Trophoblast cell (in vitro differentiated cells and primary cell): ENCODE results near the gene CLTA.
"Not testable (repeated sequence)": the region's sequence is repeated elsewhere in the genome, so short reads cannot be mapped to it uniquely, and the experiment has no call there.

Experiments used
- DNase-seq, 2 donors: peaks; one replicate each; pipeline ENCODE4 v3.0.0-alpha.2; 2016
- H2AFZ ChIP-seq: 2 replicates; pipeline ENCODE4 v1.6.1; 2013; ENCODE audit warnings: low read length, moderate library complexity, mild to moderate bottlenecking; ENCODE audit not compliant: insufficient read depth, poor library complexity
- H2AK5ac ChIP-seq: 2 replicates; pipeline ENCODE4 v1.6.1; 2013; ENCODE audit warnings: mild to moderate bottlenecking, low read length
- H2BK120ac ChIP-seq: 2 replicates; pipeline ENCODE4 v1.6.1; 2013; ENCODE audit warnings: low read length, mild to moderate bottlenecking, moderate library complexity; ENCODE audit not compliant: insufficient read depth, poor library complexity
- H2BK12ac ChIP-seq: 2 replicates; pipeline ENCODE4 v1.6.1; 2013; ENCODE audit warnings: mild to moderate bottlenecking, low read length, moderate library complexity
- H2BK5ac ChIP-seq: 2 replicates; pipeline ENCODE4 v1.6.1; 2013; ENCODE audit warnings: low read length, low read depth, moderate library complexity, mild to moderate bottlenecking; ENCODE audit not compliant: poor library complexity
- H3K14ac ChIP-seq: 2 replicates; pipeline ENCODE4 v1.6.1; 2013; ENCODE audit warnings: mild to moderate bottlenecking, low read length
- H3K18ac ChIP-seq: 2 replicates; pipeline ENCODE4 v1.6.1; 2013; ENCODE audit warnings: mild to moderate bottlenecking, low read length
- H3K23ac ChIP-seq: 2 replicates; pipeline ENCODE4 v1.6.1; 2013; ENCODE audit warnings: low read length
- H3K27ac ChIP-seq: 2 replicates; pipeline ENCODE4 v1.5.1; 2013; ENCODE audit warnings: low read depth, mild to moderate bottlenecking, inconsistent platforms, low read length, moderate library complexity
- H3K27me3 ChIP-seq: 2 replicates; pipeline ENCODE4 v1.6.1; 2013; ENCODE audit warnings: inconsistent platforms, mild to moderate bottlenecking, low read length, moderate library complexity; ENCODE audit not compliant: insufficient read depth
- H3K36me3 ChIP-seq, 2 experiments: 1 replicate in 1 of 2; 2 replicates in 1 of 2; pipeline ENCODE4 v1.6.1; 2013; ENCODE audit warnings: low read length in 2 of 2, mild to moderate bottlenecking in 2 of 2, moderate library complexity in 1 of 2; ENCODE audit not compliant: insufficient read depth in 2 of 2, control insufficient read depth in 1 of 2
- H3K4ac ChIP-seq: 2 replicates; pipeline ENCODE4 v1.6.1; 2013; ENCODE audit warnings: low read depth, mild to moderate bottlenecking, low read length, moderate library complexity
- H3K4me1 ChIP-seq, 2 experiments: 1 replicate in 1 of 2; 2 replicates in 1 of 2; pipeline ENCODE4 v1.6.1; 2013; ENCODE audit warnings: low read length in 2 of 2, mild to moderate bottlenecking in 2 of 2, moderate library complexity in 1 of 2; ENCODE audit not compliant: insufficient read depth in 2 of 2, control insufficient read depth in 1 of 2
- H3K4me2 ChIP-seq: 2 replicates; pipeline ENCODE4 v1.6.1; 2013; ENCODE audit warnings: inconsistent platforms, mild to moderate bottlenecking, low read length, moderate library complexity
- H3K4me3 ChIP-seq: 2 replicates; pipeline ENCODE4 v1.5.1; 2013; ENCODE audit warnings: mild to moderate bottlenecking, low read depth, low read length, inconsistent platforms
- H3K79me1 ChIP-seq: one replicate; pipeline ENCODE4 v1.6.1; 2013; ENCODE audit warnings: low read length
- H3K79me2 ChIP-seq: 2 replicates; pipeline ENCODE4 v1.6.1; 2013; ENCODE audit warnings: low read length, mild to moderate bottlenecking; ENCODE audit not compliant: control insufficient read depth, insufficient read depth, poor library complexity
- H3K9ac ChIP-seq: 2 replicates; pipeline ENCODE4 v1.6.1; 2013; ENCODE audit warnings: mild to moderate bottlenecking, low read length
- H3K9me3 ChIP-seq: 2 replicates; pipeline ENCODE4 v1.6.1; 2013; ENCODE audit warnings: low read depth, mild to moderate bottlenecking, control low read depth, inconsistent platforms, low read length; ENCODE audit not compliant: insufficient read depth
- H4K12ac ChIP-seq: 2 replicates; pipeline ENCODE4 v1.6.1; 2013; ENCODE audit warnings: low read depth, mild to moderate bottlenecking, low read length, moderate library complexity
- H4K8ac ChIP-seq: 2 replicates; pipeline ENCODE4 v1.6.1; 2013; ENCODE audit warnings: low read depth, mild to moderate bottlenecking, low read length, moderate library complexity
- H4K91ac ChIP-seq: one replicate; pipeline ENCODE4 v1.6.1; 2013; ENCODE audit warnings: low read depth, mild to moderate bottlenecking, low read length, moderate library complexity
- WGBS: extraction: QIAGEN DNeasy Blood & Tissue Kit; methylation state at CpG from one replicate; pipeline ENCODE4 v1.1.7; 2013; ENCODE audit warnings: missing lambda C conversion rate; ENCODE audit not compliant: insufficient read length, insufficient coverage; ENCODE audit errors: extremely low coverage; 5-methylcytosine and 5-hydroxymethylcytosine counted together

The CLTA gene

GRCh38 chr9:36160126-36160525, 30.6 kb upstream of the CLTA start:
- H3K27ac ChIP-seq, H4K8ac ChIP-seq, H2BK12ac ChIP-seq, H3K9ac ChIP-seq, H3K27me3 ChIP-seq, H3K4me3 ChIP-seq, H2BK120ac ChIP-seq, H4K12ac ChIP-seq, H3K36me3 ChIP-seq, H3K4me2 ChIP-seq, H3K4ac ChIP-seq, H3K23ac ChIP-seq, H3K9me3 ChIP-seq, H3K79me2 ChIP-seq, DNase-seq, H2BK5ac ChIP-seq, H2AFZ ChIP-seq, H3K18ac ChIP-seq, H4K91ac ChIP-seq, H2AK5ac ChIP-seq, H3K14ac ChIP-seq: not testable (repeated sequence)
- Histone ChIP-seq H3K79me1 (peaks cover 14% of the 10 kb centered on the region), H3K4me1 (peaks cover 7 to 17% of the 10 kb centered on the region in 2 experiments)
- WGBS = no CpG with 5 or more reads among the region's 11 CpGs

- peaks cover 16% of the 10 kb centered on the region for H3K79me1 ChIP-seq
- H3K4me2 ChIP-seq = no peak overlapping the region
- peaks cover 3% of the 10 kb centered on the region for H3K79me2 ChIP-seq
- H3K27me3 ChIP-seq = no peaks in the 10 kb centered on the region
- H3K36me3 ChIP-seq = peaks cover 2% of the 10 kb centered on the region in 2 experiments
- H2AK5ac ChIP-seq = no peak overlapping the region
- H3K4ac ChIP-seq = no peak overlapping the region
- H3K23ac ChIP-seq = no peak overlapping the region
- H3K4me3 ChIP-seq = no peak overlapping the region
- no peak overlapping the region for H4K8ac ChIP-seq
- H2BK5ac ChIP-seq = no peak overlapping the region
- H3K14ac ChIP-seq = no peak overlapping the region
- no peak overlapping the region for H2AFZ ChIP-seq
- no peak overlapping the region for H2BK120ac ChIP-seq
- no peak overlapping the region for H3K9ac ChIP-seq
- no peak overlapping the region for H4K12ac ChIP-seq
- H3K4me1 ChIP-seq = peaks cover 9 to 21% of the 10 kb centered on the region in 2 experiments
- no peak overlapping the region for H3K18ac ChIP-seq
- no peak overlapping the region for H4K91ac ChIP-seq
- no peak overlapping the region for H3K27ac ChIP-seq
- WGBS = no CpG with 5 or more reads among the region's 2 CpGs
- H3K9me3 ChIP-seq = peaks cover 2% of the 10 kb centered on the region
- no peak overlapping the region for H2BK12ac ChIP-seq
- DNase-seq = no peak
These were observed 29.5 kb upstream of the CLTA start for GRCh38 chr9:36161187-36161586.

- no peak overlapping the region for H3K4me2 ChIP-seq
- peak overlapping the region; percentile 10 for H4K8ac ChIP-seq
- no peak for DNase-seq
- H2BK120ac ChIP-seq = peak overlapping the region; percentile 70
- H3K79me1 ChIP-seq = peaks cover 18% of the 10 kb centered on the region
- no peak overlapping the region for H3K23ac ChIP-seq
- H2AFZ ChIP-seq = no peak overlapping the region
- peak overlapping the region; percentile 58 for H3K27ac ChIP-seq
- peaks cover 4% of the 10 kb centered on the region for H3K79me2 ChIP-seq
- H2BK12ac ChIP-seq = peak overlapping the region; percentile 58
- H3K4me1 ChIP-seq = peaks cover 10 to 24% of the 10 kb centered on the region in 2 experiments
- peak overlapping the region; percentile 39 for H4K12ac ChIP-seq
- H2BK5ac ChIP-seq = peak overlapping the region; percentile 5
- peak overlapping the region; percentile 28 for H2AK5ac ChIP-seq
- H4K91ac ChIP-seq = peak overlapping the region; percentile 12
- no peaks in the 10 kb centered on the region for H3K36me3 ChIP-seq
- peak overlapping the region; percentile 29 for H3K14ac ChIP-seq
- no peaks in the 10 kb centered on the region for H3K9me3 ChIP-seq
- H3K9ac ChIP-seq = no peak overlapping the region
- no peaks in the 10 kb centered on the region for H3K27me3 ChIP-seq
- no CpG with 5 or more reads among the region's 17 CpGs for WGBS
- no peak overlapping the region for H3K4ac ChIP-seq
- H3K18ac ChIP-seq = peak overlapping the region; percentile 19
- no peak overlapping the region for H3K4me3 ChIP-seq
These were observed 28.4 kb upstream of the CLTA start for GRCh38 chr9:36162211-36162738.

- Histone ChIP-seq H3K27ac (peak overlapping the region; percentile 87), H3K9ac (no peak overlapping the region), H3K23ac (no peak overlapping the region), H3K79me2 (peaks cover 4% of the 10 kb centered on the region), H2BK5ac (peak overlapping the region; percentile 49), H2BK12ac (peak overlapping the region; percentile 88), H2BK120ac (peak overlapping the region; percentile 55), H3K9me3 (no peaks in the 10 kb centered on the region), H3K18ac (peak overlapping the region; percentile 20), H3K4me3 (no peak overlapping the region), H3K4ac (peak overlapping the region; percentile 19), H3K36me3 (no peaks in the 10 kb centered on the region), H4K8ac (peak overlapping the region; percentile 68), H3K27me3 (no peaks in the 10 kb centered on the region), H3K4me2 (no peak overlapping the region), H2AK5ac (peak overlapping the region; percentile 30), H4K91ac (peak overlapping the region; percentile 71), H3K4me1 (peaks cover 10 to 24% of the 10 kb centered on the region in 2 experiments), H3K79me1 (peaks cover 18% of the 10 kb centered on the region), H3K14ac (peak overlapping the region; percentile 52), H4K12ac (peak overlapping the region; percentile 67), H2AFZ (peak overlapping the region; percentile 33)
- no CpG with 5 or more reads among the region's 9 CpGs for WGBS
- no peak for DNase-seq
These were observed 27.5 kb upstream of the CLTA start for GRCh38 chr9:36163049-36163785.
